PC-9 (cell line): Measurements from ENCODE around the gene HMSD. TPM values are rescaled to one million over a fixed set of nuclear protein-coding genes. Genes with fewer than 3 reads are reported as not detected.

Experiments used
- BruUV-seq: library from RNA; stranded (reverse); fragments of 400-500 nt; replicated peaks from 2 replicates; lab custom pipeline; 2021; lab: Mats Ljungman, UMichigan
- CTCF ChIA-PET: fragments of 300-600 bp; sonication (Branson Sonifier 250); formaldehyde crosslinking; loops from one replicate; lab custom pipeline; 2022; ENCODE audit warnings: antibody characterized with exemption; lab: Charles Lee
- POLR2A ChIA-PET: fragments of 300-600 bp; sonication (Branson Sonifier 250); formaldehyde crosslinking; loops from one replicate; lab custom pipeline; 2022; ENCODE audit warnings: antibody characterized with exemption; ENCODE audit not compliant: unreplicated experiment; lab: Charles Lee
- DNase-seq, 2 experiments: peaks; one replicate each; pipeline versions ENCODE4 v3.0.0 to v3.0.0-alpha.2; 2015 to 2022; ENCODE audit warnings: mixed read lengths in 1 of 2
- H2AFZ ChIP-seq: fragments of 200-600 bp; sonication (generic); 2 replicates; pipeline ENCODE4 v1.8.1; 2017; ENCODE audit warnings: antibody characterized with exemption
- H3F3A ChIP-seq: fragments of 200-600 bp; sonication (generic); 2 replicates; pipeline ENCODE4 v1.8.1; 2017; ENCODE audit warnings: antibody characterized with exemption, mild to moderate bottlenecking, low read depth; ENCODE audit not compliant: insufficient read depth
- H3K27ac ChIP-seq: fragments of 200-600 bp; sonication (generic); 2 replicates; pipeline ENCODE4 v1.6.1; 2016; ENCODE audit warnings: mixed run types
- H3K27me3 ChIP-seq: fragments of 200-600 bp; sonication (generic); 2 replicates; pipeline ENCODE4 v1.6.1; 2016; ENCODE audit warnings: low read depth, mixed run types; ENCODE audit not compliant: insufficient read depth
- H3K36me3 ChIP-seq: fragments of 200-600 bp; sonication (generic); 2 replicates; pipeline ENCODE4 v1.6.1; 2016; ENCODE audit warnings: low read depth, mixed run types
- H3K4me1 ChIP-seq: fragments of 200-600 bp; sonication (generic); replicated peaks from 2 replicates; pipeline ENCODE4 v1.6.1; 2016; ENCODE audit warnings: mixed run types; ENCODE audit not compliant: insufficient read depth
- H3K4me2 ChIP-seq: fragments of 200-600 bp; sonication (generic); 2 replicates; pipeline ENCODE4 v1.6.1; 2017; ENCODE audit warnings: mixed run types
- H3K4me3 ChIP-seq: fragments of 200-600 bp; sonication (generic); 2 replicates; pipeline ENCODE4 v1.6.1; 2016; ENCODE audit warnings: mixed run types
- H3K79me2 ChIP-seq: fragments of 200-600 bp; sonication (generic); 2 replicates; pipeline ENCODE4 v1.6.1; 2017; ENCODE audit warnings: low read depth, mixed run types
- H3K9me2 ChIP-seq: fragments of 200-600 bp; sonication (generic); 2 replicates; pipeline ENCODE4 v1.8.1; 2017; ENCODE audit warnings: mild to moderate bottlenecking; ENCODE audit not compliant: insufficient read depth
- H3K9me3 ChIP-seq: fragments of 200-600 bp; sonication (generic); 2 replicates; pipeline ENCODE4 v1.8.1; 2016; ENCODE audit warnings: low read depth; ENCODE audit not compliant: insufficient read depth
- H4K20me1 ChIP-seq: fragments of 200-600 bp; sonication (generic); 2 replicates; pipeline ENCODE4 v1.8.1; 2017; ENCODE audit not compliant: insufficient read depth
- EZH2 ChIP-seq: fragments of 200-600 bp; sonication (generic); IDR thresholded peaks from 2 replicates; pipeline ENCODE4 v1.8.0; 2017; ENCODE audit warnings: antibody characterized with exemption, low read depth
- intact Hi-C: fragments of 100-400 bp; cut with micrococcal nuclease; formaldehyde crosslinking; loops from one replicate; pipeline ENCODE4 v1.10.0; 2022; ENCODE audit not compliant: unreplicated experiment
- total RNA-seq: library from RNA; stranded (reverse); gene quantifications from 2 replicates; pipeline ENCODE4 v1.2.3, GENCODE V29; 2021
- TF ChIP-seq, protein P1 (sequence below): fragments of 200-600 bp; sonication (generic); conservative IDR thresholded peaks from 2 replicates; pipeline ENCODE4 v1.6.1; 2017; ENCODE audit warnings: mixed run types, antibody characterized with exemption, mild to moderate bottlenecking, moderate library complexity

The HMSD gene
- total RNA-seq, 1 experiment from 2014 or later = not detected

DNA sequence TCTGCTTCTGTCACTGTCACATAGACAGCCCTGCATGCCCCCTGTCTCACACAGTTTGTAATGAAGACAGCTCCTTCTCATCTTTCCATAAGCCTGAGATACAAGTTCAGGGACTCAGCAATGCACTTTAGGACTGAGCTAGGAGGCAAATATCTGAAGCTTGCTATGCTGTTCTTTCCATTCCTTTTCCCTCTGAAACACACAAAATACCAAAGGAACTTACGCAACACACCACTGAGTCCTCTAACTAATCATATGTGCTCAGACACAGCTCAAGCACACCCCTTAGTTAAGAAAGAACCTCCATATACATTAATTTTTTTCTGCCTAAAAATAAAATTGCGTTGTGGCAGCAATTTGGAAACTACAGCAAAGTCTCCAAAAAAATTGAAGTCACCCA lies 38.6 kb downstream of the HMSD start:
- no peak for TF ChIP-seq EZH2
- TF ChIP-seq, protein P1, sequence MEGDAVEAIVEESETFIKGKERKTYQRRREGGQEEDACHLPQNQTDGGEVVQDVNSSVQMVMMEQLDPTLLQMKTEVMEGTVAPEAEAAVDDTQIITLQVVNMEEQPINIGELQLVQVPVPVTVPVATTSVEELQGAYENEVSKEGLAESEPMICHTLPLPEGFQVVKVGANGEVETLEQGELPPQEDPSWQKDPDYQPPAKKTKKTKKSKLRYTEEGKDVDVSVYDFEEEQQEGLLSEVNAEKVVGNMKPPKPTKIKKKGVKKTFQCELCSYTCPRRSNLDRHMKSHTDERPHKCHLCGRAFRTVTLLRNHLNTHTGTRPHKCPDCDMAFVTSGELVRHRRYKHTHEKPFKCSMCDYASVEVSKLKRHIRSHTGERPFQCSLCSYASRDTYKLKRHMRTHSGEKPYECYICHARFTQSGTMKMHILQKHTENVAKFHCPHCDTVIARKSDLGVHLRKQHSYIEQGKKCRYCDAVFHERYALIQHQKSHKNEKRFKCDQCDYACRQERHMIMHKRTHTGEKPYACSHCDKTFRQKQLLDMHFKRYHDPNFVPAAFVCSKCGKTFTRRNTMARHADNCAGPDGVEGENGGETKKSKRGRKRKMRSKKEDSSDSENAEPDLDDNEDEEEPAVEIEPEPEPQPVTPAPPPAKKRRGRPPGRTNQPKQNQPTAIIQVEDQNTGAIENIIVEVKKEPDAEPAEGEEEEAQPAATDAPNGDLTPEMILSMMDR = no peak

DNA sequence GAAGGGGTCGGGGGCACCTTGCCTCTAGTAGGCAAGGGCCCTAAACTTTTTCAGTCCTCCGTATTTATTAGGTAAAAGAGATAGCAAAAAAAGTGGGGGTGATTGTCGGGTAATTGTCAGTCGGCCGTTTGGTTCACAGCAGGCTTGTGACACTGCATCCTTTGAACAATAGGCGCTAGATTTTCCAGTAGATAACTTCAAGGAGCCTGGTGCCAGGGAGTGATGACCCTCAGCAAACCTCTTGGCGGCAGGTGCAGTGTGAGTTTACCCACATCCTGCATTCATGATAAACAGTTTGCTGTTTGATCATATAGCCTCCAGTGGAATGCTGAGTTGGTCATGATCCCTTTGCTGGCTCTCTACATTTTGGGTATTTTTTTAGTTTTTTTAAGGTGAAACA lies 43.6 kb downstream of the HMSD start:
- no peak for DNase-seq
- intact Hi-C loops = no loop called here
- no TSS peak for BruUV-seq
- H3K27ac ChIP-seq = no peak overlapping the region
- no peak for TF ChIP-seq EZH2
- TF ChIP-seq, protein P1 = no peak
- ChIA-PET CTCF (no interaction called here), POLR2A (no interaction called here)
- H3K36me3 ChIP-seq = no peaks in the 10 kb centered on the region
- no peaks in the 10 kb centered on the region; the same call in 1 of the 2 replicates for H3K9me3 ChIP-seq
- no peak overlapping the region for H2AFZ ChIP-seq
- H3K4me3 ChIP-seq = no peak overlapping the region
- H3F3A ChIP-seq = no peaks in the 10 kb centered on the region; the same call in 1 of the 2 replicates
- H4K20me1 ChIP-seq = no peaks in the 10 kb centered on the region
- no peaks in the 10 kb centered on the region for H3K79me2 ChIP-seq
- no peaks in the 10 kb centered on the region for H3K27me3 ChIP-seq
- H3K4me2 ChIP-seq = no peak overlapping the region
- H3K4me1 ChIP-seq = no peaks in the 10 kb centered on the region
- no peaks in the 10 kb centered on the region for H3K9me2 ChIP-seq

More for the DNA sequence above, 38.6 kb downstream of the HMSD start:
- H3K9me3 ChIP-seq = no peaks in the 10 kb centered on the region
- intact Hi-C loops = no loop called here
- no peaks in the 10 kb centered on the region for H3K9me2 ChIP-seq
- ChIA-PET POLR2A (no interaction called here), CTCF (no interaction called here)
- no peaks in the 10 kb centered on the region for H3K79me2 ChIP-seq
- H2AFZ ChIP-seq = no peak overlapping the region
- no peak overlapping the region for H3K4me2 ChIP-seq
- H3K36me3 ChIP-seq = no peaks in the 10 kb centered on the region
- no peaks in the 10 kb centered on the region for H4K20me1 ChIP-seq
- no peaks in the 10 kb centered on the region for H3K27me3 ChIP-seq
- H3K4me1 ChIP-seq = no peaks in the 10 kb centered on the region
- H3K4me3 ChIP-seq = no peak overlapping the region
- no TSS peak for BruUV-seq
- no peaks in the 10 kb centered on the region for H3F3A ChIP-seq
- no peak overlapping the region for H3K27ac ChIP-seq
- no peak for DNase-seq

DNA sequence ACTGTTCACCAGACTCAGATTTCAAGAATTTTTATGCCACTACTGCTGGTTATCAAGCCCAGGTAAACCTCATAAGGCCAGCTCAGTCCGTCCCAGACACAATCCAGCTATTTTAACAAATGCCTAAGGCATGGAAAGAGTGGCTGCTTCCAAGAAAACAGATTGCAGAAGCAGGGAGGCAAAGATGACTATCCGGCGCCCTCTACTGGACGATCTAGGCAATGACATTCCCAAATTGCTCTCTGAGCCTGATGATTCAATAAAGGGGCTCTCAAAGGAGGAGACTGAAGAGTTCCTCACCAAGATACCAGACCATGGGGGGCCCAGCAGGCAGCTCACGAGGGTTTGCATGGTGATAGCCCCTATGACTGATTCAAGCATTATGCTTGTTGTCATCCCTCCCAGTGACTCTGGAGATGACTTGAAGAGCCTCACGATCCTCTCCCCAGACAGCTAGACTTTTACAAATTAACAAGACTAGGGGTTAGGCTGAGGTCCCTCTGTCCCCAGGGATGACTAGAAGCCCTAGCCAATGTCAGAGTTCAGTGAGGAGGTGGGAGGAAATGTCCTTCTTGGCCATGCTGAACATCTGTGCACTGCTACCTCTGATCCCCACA lies 45.8 kb downstream of the HMSD start:
- H3K27ac ChIP-seq = no peak overlapping the region
- POLR2A ChIA-PET = interaction anchor here (0.5 kb wide), 1 partner anchor 375 kb away, joined by 3 read pairs; no protein-coding TSS in a partner anchor
- peak in 1 of 2 experiments; percentile 20 for DNase-seq
- H3K27me3 ChIP-seq = peaks cover 5% of the 10 kb centered on the region
- no peaks in the 10 kb centered on the region for H3K36me3 ChIP-seq
- H3K4me2 ChIP-seq = no peak overlapping the region
- no peaks in the 10 kb centered on the region for H3K9me2 ChIP-seq
- no peaks in the 10 kb centered on the region; the same call in 1 of the 2 replicates for H3F3A ChIP-seq
- no TSS peak for BruUV-seq
- H3K9me3 ChIP-seq = no peaks in the 10 kb centered on the region; the same call in 1 of the 2 replicates
- CTCF ChIA-PET = interaction anchor here (0.5 to 0.7 kb wide), 5 partner anchors 7 to 324 kb away, joined by 3 read pairs; no protein-coding TSS in a partner anchor
- no peak overlapping the region for H3K4me3 ChIP-seq
- TF ChIP-seq EZH2 = no peak
- TF ChIP-seq, protein P1 = peak; percentile 94
- no peaks in the 10 kb centered on the region for H3K79me2 ChIP-seq
- intact Hi-C loops = no loop called here
- no peak overlapping the region for H2AFZ ChIP-seq
- H4K20me1 ChIP-seq = no peaks in the 10 kb centered on the region
- no peaks in the 10 kb centered on the region for H3K4me1 ChIP-seq
